DLD1 (cell line): ENCODE results near the gene PHF21B.
"Not testable (repeated sequence)": the region's sequence is repeated elsewhere in the genome, so short reads cannot be mapped to it uniquely, and the experiment has no call there.

Experiments used
- in situ Hi-C: cut with HindIII; loops from 2 replicates; pipeline ENCODE4 v1.10.0; 2017; ENCODE audit warnings: low sequenced_read_pairs

The PHF21B gene

DNA sequence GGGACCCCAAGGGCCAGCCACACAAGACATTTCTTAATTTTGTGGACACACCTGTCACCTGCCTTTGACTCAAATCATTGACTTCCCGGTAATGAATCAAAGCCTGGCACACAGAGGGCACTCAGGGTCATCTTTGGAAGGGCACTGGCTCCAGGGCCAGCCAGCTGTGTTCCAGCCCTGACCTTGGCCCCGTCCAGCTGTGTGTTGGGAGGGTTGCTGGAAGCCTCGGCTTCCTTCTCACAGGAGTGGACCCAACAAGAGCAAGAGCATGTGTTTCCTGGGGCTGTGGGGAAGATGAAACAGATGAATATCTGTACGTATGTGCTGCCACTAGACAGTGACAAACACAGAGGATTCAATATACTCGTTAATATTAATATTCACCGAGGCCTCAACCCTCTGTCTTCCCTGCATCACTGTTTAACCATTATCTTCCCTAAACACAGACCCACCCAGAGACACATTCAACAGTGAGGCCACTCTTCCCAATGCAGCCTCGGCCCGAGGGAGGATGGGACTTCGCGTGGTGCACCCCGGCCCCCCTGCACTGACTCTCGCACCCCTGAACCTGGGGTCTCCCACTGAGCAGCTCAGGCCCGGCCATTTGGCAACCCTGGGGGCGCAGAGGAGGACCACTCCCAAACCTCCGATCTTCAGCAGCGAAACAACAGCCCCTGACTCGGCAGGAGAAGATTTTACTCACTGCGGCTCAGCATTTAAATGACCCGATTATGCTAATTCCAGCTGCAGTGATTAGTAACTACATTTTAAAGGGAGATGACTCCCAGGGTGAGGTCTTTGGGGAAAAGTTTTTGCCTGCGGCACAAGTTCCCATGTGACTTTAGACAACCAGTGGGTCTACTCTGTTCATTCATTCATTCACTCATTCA, 45.7 kb downstream of the PHF21B start:
- in situ Hi-C loops = no loop called here

- in situ Hi-C loops = no loop called here
Measured at GRCh38 chr22:44962741-44963454, 46.9 kb downstream of the PHF21B start.

- in situ Hi-C loops = not testable (repeated sequence)
Measured at GRCh38 chr22:44961682-44962081, 48.1 kb downstream of the PHF21B start.

- in situ Hi-C loops = no loop called here
Measured at GRCh38 chr22:44956840-44957767, 52.7 kb downstream of the PHF21B start.

- in situ Hi-C loops = no loop called here
Measured at GRCh38 chr22:44955102-44955501, 54.7 kb downstream of the PHF21B start.

GRCh38 chr22:44954149-44954548, 55.7 kb downstream of the PHF21B start:
- in situ Hi-C loops = no loop called here

- in situ Hi-C loops = no loop called here
Measured at GRCh38 chr22:44952863-44953746, 56.7 kb downstream of the PHF21B start.

DNA sequence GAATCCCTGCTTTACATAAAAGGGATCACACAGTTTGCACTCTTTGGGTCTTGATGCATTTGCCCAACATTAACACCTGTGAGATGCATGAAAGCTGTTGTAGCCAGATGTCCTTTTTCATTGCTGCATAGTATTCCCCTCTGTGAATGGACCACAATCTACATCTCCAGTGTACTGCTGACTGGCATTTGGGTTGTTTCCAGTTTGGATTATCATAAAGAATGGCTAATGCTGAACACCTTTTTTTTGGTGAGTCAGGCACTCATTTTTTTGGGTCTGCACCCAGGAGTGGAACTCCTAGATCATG, 58.3 kb downstream of the PHF21B start:
- in situ Hi-C loops = no loop called here

DNA sequence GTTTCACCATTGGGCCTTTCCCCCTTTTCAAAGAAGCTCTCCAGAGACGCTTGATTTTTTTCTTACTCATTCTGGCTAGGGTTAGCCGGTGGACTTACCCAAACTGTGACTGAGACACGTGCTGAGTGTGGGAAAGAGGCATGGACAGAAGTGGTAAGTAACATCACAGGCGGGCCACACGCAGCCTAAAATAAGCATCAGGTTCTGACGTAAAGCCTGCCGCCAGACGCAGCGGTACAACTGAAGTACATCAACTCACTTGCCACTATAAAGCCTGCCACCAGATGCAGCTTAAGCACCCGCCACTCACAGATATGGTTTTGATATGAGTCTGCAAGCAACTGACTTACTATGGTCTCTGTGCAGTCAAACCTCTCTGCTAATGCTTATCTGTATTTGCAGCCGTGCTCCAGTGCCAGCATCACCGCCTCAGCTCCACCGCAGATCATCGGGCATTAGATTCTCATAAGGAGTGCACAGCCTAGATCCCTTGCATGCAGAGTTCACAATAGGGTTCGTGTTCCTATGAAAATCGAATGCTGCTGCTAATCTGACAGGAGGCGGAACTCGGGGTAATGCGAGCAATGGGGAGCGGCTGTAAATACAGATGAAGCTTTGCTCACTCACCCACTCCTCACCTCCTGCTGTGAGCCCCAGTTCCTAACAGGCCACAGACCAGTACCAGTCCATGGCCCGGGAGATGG, 58.8 kb downstream of the PHF21B start:
- in situ Hi-C loops = no loop called here

DNA sequence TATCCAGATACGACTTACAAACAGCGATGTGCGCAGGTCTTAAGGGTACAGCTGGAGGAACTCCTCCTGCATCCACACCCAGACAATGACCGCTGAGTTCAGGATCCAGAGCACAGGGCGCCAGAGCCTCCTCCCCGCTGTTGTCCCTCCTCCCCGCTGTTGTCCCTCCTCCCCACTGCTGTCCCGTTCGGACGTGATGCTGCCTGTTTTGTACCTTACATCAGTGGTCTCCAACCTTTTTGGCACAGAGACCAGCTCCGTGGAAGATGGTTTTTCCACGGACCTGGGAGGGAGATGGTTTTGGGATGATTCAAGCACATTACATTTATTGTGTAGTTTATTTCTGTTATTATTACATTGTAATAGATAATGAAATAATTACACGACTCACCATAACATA, 62.0 kb downstream of the PHF21B start:
- in situ Hi-C loops = no loop called here

DNA sequence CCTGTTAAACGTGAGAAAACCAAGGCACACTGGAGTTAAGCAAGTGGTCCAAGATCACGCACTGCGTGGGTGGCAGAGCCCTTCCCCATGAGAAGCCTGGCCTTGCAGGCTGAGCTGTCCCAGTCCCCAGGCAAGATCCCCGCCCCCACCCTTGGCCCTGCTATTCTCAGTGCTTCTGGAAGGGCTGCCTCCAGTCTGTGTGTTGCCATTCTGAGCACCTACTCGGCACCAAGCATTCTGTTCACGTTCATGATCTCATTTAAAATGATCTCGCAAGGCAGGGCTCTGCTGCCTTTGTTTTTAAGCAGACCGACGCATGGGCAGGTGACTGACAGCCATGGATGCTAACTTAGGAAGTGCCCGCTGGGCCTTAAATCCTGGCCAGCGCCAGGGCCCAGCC, 62.8 kb downstream of the PHF21B start:
- in situ Hi-C loops = no loop called here

DNA sequence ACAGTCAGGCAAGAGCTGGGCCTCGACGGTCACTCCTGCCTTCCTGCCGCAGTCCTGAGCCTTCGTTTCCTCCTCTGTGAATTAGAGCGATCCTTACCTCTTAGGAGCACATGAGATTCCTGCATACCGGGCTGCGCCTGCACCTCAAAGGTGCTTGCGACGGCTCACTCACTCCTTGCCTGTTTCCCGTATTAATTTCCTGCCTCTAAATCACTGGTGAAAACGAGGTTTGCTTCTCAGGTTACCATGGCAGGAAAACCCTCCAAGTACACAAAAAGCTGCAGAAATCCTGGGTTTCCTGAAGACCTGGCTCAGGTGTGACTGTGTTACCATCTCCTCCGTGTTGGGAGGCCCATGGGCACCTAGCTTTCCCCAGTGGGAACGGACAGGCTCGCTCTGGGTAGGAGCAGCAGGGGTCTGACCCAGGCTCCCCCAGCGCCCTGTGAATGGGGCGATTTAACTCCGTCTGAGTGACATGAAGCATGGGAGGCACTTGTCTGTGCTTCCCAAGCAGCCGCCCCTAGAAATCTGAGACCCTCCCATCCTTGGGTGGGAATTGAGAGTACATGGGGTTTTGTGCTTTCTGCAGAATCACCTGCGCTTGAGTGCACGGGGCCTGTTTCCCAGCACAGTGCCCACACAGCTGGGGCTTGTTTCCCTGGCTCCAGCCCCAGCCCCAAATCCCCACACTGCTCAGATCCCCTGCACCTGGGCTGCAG, 64.8 kb downstream of the PHF21B start:
- in situ Hi-C loops = no loop called here

DNA sequence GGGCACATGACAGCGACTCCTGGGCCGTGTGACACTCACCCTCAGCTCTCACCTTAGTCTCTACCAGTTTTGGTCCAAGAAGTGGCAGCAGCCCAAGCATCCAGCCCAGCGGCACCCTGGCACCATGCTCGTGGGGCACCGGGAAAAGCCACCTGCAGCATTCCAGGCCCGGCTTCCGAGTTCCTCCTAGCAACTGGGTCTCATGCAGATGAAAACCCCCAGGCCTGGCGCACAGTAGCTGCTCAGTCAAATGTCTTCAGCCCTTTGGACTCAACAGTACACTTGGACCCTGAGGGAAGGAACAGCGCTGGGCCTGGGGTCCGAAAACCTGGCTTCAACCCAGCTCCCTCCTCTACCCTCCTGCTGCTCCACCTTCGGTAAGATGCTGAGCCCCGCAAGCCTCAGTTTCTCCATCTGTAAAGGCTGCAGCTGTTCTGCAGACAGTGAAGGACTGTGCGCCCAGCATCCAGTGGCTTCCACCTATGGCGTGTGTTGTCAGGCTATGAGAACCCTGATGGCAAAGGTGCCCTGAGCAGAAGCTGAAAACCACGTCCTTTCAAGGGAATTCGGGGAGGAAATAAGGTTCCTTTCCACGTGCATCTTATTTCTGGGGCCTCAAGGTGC, 66.0 kb downstream of the PHF21B start:
- in situ Hi-C loops = no loop called here

DNA sequence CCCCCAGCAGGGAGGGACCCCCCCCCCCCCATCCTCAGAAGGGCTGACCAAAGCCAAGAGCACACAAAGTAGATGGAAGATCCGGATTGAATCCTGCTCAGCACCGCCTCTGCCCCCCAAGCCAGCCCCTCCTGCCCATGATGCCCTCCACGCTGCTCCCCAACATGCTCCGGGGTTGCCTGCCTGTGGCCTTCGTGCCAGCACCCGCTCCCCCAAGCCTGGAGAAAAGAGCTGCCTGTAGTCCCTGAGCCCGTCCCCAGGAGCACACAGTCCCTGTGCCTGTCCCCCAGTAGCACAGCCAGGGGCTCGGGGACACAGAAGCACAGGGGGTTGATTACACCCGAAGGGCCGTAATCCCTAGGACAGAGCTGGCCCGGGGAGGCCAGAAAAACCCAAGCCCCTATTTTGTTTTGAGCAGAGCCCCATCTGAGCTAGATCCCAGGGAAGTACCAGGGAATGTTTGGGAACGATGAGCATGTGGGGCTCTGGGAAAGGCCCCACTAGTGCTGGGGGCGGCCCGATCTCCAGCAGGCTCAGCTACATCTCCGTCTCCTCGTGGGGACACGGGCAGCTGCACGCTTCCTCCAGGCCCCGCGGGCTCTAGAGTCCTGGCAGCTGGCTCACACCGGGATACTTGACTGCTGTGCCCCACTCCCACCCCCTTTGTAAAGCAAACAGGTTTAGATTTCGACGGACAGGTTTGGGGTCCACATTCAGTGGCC, 66.7 kb downstream of the PHF21B start:
- in situ Hi-C loops = no loop called here

DNA sequence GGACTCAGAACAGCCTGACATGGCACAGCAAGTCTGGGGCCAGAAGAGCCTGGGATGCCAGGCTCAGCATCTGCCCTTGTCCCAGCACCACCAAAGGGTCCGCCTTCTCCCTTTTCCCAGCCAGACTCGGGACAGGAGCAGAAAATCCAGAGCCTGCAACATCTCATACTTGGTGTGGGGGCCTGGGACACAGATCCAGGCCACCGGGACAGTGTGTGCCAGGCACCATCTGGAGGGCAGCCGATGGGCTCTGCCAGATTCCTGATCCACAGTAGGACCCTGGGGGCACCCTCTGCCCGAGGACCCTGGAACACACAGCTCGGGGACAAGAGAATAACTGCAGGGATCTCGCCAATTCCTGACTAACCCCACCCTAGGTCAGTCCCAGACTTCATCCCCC, 67.7 kb downstream of the PHF21B start:
- in situ Hi-C loops = no loop called here

DNA sequence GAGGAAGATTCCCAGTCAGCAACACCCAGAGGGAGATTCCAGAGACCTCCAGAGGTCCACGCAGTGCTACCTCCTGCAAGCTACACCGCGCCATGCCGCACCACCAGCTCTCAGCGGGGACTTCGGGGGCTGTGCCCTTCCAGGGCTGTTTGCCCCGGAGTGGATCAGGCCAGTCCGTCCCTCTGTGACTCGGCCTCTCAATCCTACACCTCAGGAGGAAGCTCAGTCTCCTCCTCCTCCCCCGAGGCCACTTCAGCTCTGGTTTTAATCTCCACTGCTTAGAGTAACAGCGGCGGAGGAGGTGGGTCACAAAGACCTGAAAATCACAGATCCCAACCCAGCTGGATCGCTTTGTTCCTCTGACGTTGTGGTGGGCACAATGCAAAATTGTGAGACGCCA, 68.6 kb downstream of the PHF21B start:
- in situ Hi-C loops = no loop called here

- in situ Hi-C loops = no loop called here
Measured at GRCh38 chr22:44940130-44940529, 69.7 kb downstream of the PHF21B start.

GRCh38 chr22:44939451-44939850, 70.4 kb downstream of the PHF21B start:
- in situ Hi-C loops = loop anchor here (5.0 kb wide), 1 partner anchor 43 kb away; no protein-coding TSS in a partner anchor
